A549 treated with GW870086 at 1 μM for 4 hours (cell line): Measurements from ENCODE around the gene SLC7A14. TPM values are rescaled to one million over a fixed set of nuclear protein-coding genes. Genes with fewer than 3 reads are reported as not detected.

Experiments used
- total RNA-seq: library from RNA; stranded (reverse); fragments of 200-300 nt; extraction: Qiagen RNA extraction; gene quantifications from 5 replicates; pipeline ENCODE4 v1.2.3, GENCODE V29; 2022; ENCODE audit warnings: low read depth

Gene SLC7A14
- total RNA-seq = 0.01 TPM in 1 of 5 replicates, not detected in the others

GRCh38 chr3:170585937-170586310 lies at the start of gene SLC7A14:
TSS of gene SLC7A14 (minus strand) at chr3:170586075. CDS start at chr3:170526936, 59,139 bp downstream.

DNA sequence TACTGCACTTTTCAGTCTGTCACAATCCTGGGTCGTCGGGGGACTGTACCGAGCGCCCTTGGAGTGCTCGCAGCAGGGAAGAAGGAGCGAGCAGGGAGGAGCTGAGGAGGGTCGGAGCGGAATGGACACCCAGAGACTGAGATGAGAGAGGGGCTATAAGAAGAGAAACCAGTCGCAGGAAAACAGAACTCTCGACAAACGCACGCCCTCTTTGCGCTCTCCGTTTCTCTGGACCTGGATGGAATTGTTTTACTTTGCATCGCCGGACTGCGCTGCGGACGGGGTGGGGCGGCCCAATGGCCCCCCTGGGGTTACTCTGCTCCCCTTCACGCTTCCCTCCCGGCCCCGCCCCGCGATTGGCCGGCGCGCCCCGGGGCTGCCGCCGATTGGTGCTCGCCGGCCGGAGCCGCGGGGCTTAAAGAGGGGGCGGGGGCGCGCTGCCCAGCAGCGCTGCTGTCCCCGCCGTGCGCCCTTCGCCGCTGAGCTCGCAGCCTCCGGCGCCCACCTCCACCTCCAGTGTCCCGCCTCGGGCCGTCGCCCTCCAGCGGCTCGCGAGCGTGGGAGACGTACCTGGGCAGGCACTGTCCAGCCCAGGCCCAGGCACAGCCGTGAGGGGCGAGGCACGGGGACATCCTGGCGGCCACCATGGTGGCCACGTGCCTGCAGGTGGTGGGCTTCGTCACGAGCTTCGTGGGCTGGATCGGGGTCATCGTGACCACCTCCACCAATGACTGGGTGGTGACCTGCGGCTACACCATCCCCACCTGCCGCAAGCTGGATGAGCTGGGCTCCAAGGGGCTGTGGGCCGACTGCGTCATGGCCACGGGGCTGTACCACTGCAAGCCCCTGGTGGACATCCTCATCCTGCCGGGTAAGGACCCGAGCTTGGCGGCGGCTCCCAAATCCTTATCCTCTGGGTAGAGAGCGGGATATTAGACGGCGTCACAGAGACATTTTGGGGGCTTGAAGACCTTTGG lies 167.2 kb downstream of the SLC7A14 start, which contains the start of gene CLDN11:
Gene CLDN11 (plus strand): TSS at position 447 of the 977 bp plus-strand sequence. CDS start 199 bp downstream, at position 646.

Other genes with a start within 250 kb of the SLC7A14 start
- gene SKIL, start 228.4 kb downstream of the SLC7A14 start, total RNA-seq = 15.8 to 34.2 TPM (median 29.9 TPM) in 5 replicates
- 0.17 to 0.32 TPM (median 0.28 TPM) in 4 of 5 replicates, not detected in the other for gene CLDN11, start 167.2 kb downstream of the SLC7A14 start, total RNA-seq